ENCODE data around the gene ZBED5.

Gene ZBED5

DNA sequence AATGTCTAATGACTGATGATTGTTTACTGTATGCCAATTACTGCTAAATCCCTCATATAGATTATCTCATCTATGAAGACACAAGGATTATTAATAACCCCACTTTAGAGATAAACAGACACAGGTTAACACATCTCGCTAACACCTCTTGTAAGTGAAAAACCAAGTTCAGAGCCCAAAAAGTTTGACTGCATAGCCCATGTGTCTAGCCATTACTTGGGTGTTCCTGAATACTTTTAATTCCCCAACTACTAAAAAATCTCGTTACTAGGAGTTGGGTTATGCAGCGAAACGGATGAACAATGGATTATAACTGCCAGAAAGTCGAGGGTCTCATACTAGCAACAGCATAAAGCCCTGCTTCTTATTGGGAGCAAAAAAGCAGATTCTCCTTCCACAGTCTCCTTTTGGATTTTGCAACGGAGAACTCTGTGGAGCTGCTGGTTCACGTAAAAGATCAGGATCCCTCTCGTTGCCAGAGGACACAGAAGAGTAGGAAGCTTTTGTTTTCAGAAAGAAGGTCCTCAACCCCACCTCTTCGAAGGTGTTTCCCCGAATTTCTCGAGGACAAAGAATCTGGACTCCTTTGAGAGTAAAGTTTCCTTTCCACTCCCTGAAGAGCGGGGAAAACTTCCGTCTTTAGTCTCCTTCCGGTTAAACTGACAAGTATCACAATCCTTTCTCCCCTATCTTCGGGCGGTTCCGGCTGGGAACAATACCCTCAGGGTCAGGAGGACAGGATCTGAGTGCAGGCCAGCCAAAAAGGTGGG, 979 bp downstream of the ZBED5 start:
- H3K4me3 ChIP-seq (ENCODE audit: low read depth, low read length), result peak overlapping the region; percentile 91
- peak; percentile 32 for DNase-seq (ENCODE audit: low read depth)
- no peak for TF ChIP-seq CTCF (conservative IDR thresholded peaks at IDR 0.05; ENCODE audit: low read depth, low read length)

DNA sequence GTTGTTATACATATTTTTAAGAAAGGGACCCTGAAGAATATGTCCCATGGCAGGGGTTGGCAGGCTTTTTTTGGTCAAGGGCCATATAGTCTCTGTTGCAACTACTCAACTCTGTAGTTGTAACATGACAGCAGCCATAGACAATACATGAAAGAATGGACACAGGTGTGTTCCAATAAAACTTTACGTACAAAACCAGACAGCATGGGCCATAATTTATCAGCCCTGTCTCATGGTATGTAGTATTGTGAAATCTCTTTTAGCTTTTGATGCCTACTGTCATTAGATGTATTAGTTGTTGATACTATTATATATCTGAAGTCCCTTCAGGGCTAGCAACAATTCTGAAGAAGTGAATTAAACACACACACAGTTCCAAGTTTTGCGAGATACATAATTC, 2.6 kb downstream of the ZBED5 start:
- no peak for TF ChIP-seq CTCF (conservative IDR thresholded peaks at IDR 0.05; ENCODE audit: low read depth, low read length)
- DNase-seq (ENCODE audit: low read depth), result no peak

DNA sequence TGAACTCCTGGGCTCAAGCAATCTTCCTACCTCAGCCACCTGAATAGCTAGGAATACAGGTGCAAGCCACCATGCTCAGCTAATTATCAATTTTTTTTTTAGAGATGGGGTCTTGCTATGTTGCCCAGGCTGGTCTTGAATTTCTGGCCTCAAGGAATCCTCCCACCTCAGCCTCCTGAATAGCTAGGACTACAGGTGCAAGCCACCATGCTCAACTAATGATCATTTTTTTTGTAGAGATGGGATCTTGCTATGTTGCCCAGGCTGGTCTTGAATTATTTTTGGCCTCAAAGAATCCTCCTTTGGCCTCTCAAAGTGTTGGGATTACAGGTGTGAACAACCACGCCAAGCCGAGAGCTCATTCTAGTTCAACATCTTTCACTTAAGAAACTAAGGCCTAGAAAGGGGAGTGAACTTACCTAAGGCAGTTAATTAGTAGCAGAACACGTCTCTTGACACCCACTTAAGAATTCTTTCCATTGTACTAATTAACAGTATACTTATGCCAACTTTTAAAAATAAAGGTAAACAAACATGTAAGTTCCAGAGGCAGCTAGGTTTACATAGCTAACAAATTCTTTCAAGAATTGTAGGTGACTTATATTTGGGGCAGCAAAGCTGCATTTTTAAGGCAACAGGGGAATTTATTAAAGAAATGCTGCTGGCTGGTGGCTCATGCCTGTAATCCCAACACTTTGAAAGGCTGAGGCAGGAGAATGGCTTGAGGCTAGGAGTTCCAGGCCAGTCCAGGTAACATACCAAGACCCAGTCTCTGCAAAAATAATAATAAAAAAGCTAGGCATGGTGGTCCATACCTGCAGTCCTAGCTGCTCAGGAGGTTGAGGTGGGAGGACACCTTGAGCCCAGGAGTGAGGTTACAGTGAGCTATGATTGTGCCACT, 9.6 kb downstream of the ZBED5 start:
- no peak for DNase-seq (ENCODE audit: low read depth)
- TF ChIP-seq CTCF (conservative IDR thresholded peaks at IDR 0.05; ENCODE audit: low read depth, low read length), result no peak
- no peak overlapping the region for H3K4me3 ChIP-seq (ENCODE audit: low read depth, low read length)

More for the DNA sequence above, 2.6 kb downstream of the ZBED5 start:
- no peak overlapping the region for H3K4me3 ChIP-seq (ENCODE audit: low read depth, low read length)

- no peak overlapping the region for H3K4me3 ChIP-seq (ENCODE audit: low read depth, low read length)
- TF ChIP-seq CTCF (conservative IDR thresholded peaks at IDR 0.05; ENCODE audit: low read depth, low read length), result no peak
- no peak for DNase-seq (ENCODE audit: low read depth)
These were observed 11.2 kb downstream of the ZBED5 start for GRCh38 chr11:10846660-10847059.

DNA sequence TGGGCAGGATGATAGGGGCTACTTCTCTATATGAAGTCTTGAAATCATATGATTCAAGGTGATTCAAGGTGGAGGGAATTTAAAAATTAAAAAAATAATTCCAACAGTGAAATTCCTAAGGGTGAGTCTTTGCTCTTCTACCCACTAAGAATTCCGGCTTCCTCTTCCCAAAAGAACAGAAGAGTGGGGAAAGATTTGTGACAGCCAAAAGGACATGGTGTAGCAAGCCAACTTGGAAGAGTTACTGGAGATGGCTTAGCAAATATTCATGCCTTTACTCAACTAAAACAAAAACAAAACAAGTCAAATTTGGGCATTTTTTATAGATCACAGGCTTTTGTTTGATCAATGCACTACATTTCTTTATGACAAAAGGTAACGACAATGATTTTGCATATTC, 12.3 kb downstream of the ZBED5 start:
- TF ChIP-seq CTCF (conservative IDR thresholded peaks at IDR 0.05; ENCODE audit: low read depth, low read length), result no peak
- DNase-seq (ENCODE audit: low read depth), result no peak
- H3K4me3 ChIP-seq (ENCODE audit: low read depth, low read length), result no peak overlapping the region

- no peak for TF ChIP-seq CTCF (conservative IDR thresholded peaks at IDR 0.05; ENCODE audit: low read depth, low read length)
- no peak for DNase-seq (ENCODE audit: low read depth)
- no peak overlapping the region for H3K4me3 ChIP-seq (ENCODE audit: low read depth, low read length)
These were observed 13.1 kb downstream of the ZBED5 start for GRCh38 chr11:10844796-10845195.
